Astrocyte of the spinal cord (primary cell): Measurements from ENCODE around the gene MXRA8.

Experiments
- DNase-seq: peaks from one replicate; pipeline ENCODE4 v3.0.0; 2011; ENCODE audit warnings: low read depth, low spot score
- H3K4me3 ChIP-seq: 2 replicates; pipeline ENCODE4 v1.5.1; 2011; ENCODE audit warnings: low read depth, mild to moderate bottlenecking, low read length, moderate library complexity
- CTCF ChIP-seq: IDR thresholded peaks from 2 replicates; pipeline ENCODE4 v1.5.1; 2012; ENCODE audit warnings: low read depth, mild to moderate bottlenecking, low read length, inconsistent platforms
- in situ Hi-C: cut with HindIII; loops from 2 replicates; pipeline ENCODE4 v1.10.0; 2017; ENCODE audit warnings: low sequenced_read_pairs

Gene MXRA8

DNA sequence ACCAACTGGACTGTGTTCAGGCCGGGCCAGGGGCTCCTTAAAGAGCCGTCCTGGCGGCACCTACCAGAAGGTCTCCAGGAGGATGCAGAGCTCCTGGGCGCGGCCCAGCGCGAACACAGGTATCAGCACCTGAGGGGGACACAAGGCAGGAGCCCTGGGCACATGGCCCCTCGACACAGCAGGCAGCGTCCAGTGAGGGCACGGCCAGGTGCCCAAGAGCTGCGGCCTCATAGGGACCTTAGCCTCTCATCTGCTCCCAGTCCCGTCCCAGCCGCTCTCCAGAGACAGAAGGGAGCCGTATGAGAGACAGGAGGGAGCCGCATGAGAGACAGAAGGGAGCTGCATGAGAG is 44.1 kb downstream of the MXRA8 start:
- in situ Hi-C loops, result no loop called here
- TF ChIP-seq CTCF, result no peak
- H3K4me3 ChIP-seq, result no peak overlapping the region
- DNase-seq, result no peak

DNA sequence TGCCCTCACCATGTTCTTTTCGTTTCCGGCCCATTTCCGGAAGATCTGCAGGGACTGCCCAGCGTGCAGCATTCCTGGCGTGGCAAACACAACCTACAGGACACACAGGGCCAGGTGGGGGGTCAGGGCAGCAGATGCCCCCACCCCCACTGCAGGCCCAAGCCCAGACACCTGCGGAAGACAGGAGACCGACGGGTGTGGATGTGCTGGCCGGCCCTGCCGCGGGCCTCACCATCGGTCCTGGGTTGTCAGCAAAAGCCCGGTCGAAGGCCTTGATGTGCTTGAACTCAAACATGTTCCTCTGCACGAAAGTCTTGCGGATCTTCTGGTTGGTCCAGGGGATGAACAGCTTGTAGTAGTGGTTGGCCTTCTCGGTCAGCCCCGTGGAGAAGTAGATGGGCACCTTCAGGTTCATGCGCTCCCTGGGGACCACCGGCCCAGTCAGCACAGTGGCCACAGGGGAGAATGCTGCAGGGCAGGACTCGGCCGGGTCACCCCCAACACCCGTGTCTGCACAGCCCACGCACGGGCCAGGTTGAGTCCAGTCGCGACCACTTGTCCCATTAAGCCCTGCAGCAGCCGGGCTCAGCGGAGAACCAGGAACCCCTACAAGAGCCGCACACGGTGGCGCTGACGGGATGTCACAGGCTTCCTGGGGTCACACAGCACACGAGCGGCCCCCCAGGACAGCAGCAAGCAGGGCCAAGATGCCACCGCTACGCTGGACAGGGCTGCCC is 44.7 kb downstream of the MXRA8 start:
- no peak overlapping the region for H3K4me3 ChIP-seq
- DNase-seq, result no peak
- no peak for TF ChIP-seq CTCF
- in situ Hi-C loops, result no loop called here

DNA sequence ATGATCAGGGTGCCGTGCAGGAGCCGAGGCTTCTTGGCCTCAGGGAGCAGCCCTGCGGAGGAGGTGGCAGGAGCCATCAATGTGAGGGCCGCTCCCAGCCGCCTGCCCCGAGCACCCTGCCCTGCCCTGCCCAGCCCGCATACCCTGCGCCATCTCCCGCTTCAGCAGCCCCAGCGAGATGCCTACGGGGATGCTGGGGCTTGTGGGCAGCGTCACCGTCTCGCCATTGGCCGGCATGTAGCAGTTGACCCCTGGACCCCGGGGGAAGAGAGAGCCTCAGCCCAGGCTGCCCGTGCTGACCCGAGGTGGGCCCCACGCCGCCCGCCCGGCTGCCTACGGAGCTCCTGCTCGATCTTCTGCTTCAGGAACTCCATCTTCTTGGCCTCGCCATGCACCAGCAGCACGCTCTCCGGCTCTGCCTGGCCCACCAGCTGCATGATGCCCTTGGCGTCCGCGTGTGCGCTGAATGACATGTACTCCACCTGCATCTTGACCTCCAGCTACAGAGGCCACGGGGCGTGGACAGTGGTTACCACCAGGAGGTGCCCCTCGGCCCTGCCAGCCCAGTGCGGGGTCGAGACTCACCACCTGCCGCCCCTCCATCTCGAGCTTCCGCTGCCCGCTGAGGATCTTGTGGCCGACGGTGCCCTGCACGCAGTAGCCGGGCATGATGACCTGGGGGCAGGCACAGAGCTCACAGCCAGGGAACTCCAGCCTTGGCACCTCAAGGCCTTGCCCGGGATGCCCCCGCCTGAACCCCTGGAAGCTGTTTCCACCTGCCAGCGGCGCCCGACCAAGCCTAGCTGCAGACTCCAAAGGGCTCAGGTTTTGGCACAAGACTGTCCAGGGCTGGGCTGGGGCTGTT is 45.7 kb downstream of the MXRA8 start:
- TF ChIP-seq CTCF, result no peak
- in situ Hi-C loops, result no loop called here
- no peak overlapping the region for H3K4me3 ChIP-seq
- DNase-seq, result no peak

DNA sequence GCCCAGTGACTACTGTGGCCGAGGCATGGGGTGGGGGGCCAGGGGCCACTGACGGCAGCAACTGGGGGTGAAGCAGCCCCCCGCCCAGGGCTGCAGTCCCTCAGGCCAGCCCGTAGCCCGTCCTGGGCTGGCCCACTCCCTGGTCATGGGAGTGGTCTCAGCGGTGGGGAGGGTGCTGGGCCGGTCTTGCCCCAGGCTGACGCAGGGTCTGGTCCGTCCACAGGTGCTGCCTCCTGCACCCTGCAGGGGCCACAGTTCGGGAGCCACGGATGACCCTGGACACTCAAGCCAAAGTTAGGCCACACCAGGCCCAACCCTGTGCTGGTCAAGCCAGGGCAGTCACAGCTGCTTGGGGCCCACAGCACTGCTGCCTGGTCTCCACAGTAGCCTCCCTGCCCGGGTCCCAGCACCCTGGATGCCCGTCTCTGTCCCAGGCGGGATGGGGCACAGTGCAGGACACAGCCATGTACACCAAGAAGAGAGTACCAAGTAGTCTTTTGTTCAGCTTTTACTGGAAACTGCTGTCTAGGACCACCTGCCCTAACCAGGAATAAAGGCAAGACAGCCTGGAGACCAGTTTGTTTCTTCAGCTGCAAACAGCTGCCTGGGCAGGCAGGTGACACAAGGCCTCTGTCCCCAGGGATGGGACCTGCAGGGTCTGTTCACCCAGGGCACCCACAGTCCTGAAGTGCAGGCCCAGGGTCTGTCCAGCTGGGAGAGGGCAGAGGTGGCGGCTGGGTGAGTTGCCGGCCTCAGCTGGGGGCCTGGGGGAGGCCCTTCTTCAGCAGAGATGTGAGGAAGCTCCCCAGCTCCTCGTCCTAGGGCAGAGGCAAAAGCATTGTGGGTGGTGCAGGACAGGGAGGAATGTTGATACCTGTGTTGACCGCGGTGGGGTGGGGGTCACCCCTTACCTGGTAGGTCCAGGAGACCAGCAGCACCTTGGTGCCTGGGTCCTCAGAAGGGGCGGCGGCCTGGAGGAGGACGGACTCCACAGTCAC is 46.9 kb downstream of the MXRA8 start:
- H3K4me3 ChIP-seq, result no peak overlapping the region
- no peak for DNase-seq
- in situ Hi-C loops, result no loop called here
- no peak for TF ChIP-seq CTCF

DNA sequence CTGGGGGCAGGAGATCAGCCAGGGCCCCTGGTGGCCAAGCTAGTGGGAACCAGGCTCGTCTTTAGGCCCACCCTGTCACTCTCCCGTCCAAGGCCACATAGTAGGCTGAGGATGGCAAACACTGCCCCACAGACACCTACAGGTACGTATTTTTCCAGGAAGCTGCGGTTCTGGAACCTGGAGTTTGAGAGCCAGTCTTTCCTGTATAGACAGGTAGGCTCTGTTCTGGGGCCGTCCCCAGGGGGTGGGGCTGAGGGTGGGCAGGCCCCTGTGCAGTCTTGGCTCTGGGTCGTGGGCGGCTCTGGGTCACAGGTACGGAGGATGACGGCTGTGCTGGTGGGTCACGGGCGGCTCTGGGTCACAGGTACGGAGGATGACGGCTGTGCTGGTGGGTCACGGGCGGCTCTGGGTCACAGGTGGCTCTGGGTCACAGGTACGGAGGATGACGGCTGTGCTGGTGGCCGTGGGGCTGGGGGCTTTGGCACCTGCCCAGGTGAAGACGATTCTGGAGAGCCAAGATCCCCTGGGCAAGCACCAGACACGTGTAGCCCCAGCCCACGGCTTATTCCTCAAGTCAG is 47.8 kb downstream of the MXRA8 start:
- no peak for DNase-seq
- H3K4me3 ChIP-seq, result no peak overlapping the region
- no peak for TF ChIP-seq CTCF
- in situ Hi-C loops, result no loop called here

GRCh38 chr1:1310109-1310385 is 48.3 kb downstream of the MXRA8 start:
- H3K4me3 ChIP-seq, result no peak overlapping the region
- no peak for TF ChIP-seq CTCF
- no peak for DNase-seq
- in situ Hi-C loops, result no loop called here
